HG03025 (cell line): ENCODE data around the gene CARHSP1.
"Not testable (repeated sequence)": the region's sequence is repeated elsewhere in the genome, so short reads cannot be mapped to it uniquely, and the experiment has no call there.

Experiments used
- ATAC-seq: cut with Tn5 transposase; IDR thresholded peaks from one replicate; pipeline ENCODE4 v1.9.1; 2021; ENCODE audit warnings: mild to moderate bottlenecking, moderate library complexity; ENCODE audit not compliant: unreplicated experiment, low FRiP score

CARHSP1 gene

GRCh38 chr16:8837594-8837993 is 31.2 kb downstream of the CARHSP1 start:
- ATAC-seq, result not testable (repeated sequence)

- ATAC-seq, result not testable (repeated sequence)
These were observed 32.0 kb downstream of the CARHSP1 start for GRCh38 chr16:8836797-8837196.

GRCh38 chr16:8832717-8833105 is 36.1 kb downstream of the CARHSP1 start:
- no peak for ATAC-seq

GRCh38 chr16:8831871-8832716 is 36.7 kb downstream of the CARHSP1 start:
- no peak for ATAC-seq

- ATAC-seq, result no peak
These were observed 37.4 kb downstream of the CARHSP1 start for GRCh38 chr16:8831450-8831849.

- ATAC-seq, result no peak
These were observed 40.2 kb downstream of the CARHSP1 start for GRCh38 chr16:8828541-8829165.

- no peak for ATAC-seq
These were observed 42.4 kb downstream of the CARHSP1 start for GRCh38 chr16:8826278-8826879.

- no peak for ATAC-seq
These were observed 46.4 kb downstream of the CARHSP1 start for GRCh38 chr16:8822403-8822802.

- no peak for ATAC-seq
These were observed 49.3 kb downstream of the CARHSP1 start for GRCh38 chr16:8819411-8820034.

GRCh38 chr16:8818504-8819270 is 50.1 kb downstream of the CARHSP1 start:
- ATAC-seq, result no peak

- ATAC-seq, result no peak
These were observed 51.7 kb downstream of the CARHSP1 start for GRCh38 chr16:8816967-8817655.

GRCh38 chr16:8814095-8814806 is 54.6 kb downstream of the CARHSP1 start:
- ATAC-seq, result no peak

GRCh38 chr16:8812162-8812843 is 56.5 kb downstream of the CARHSP1 start:
- ATAC-seq, result no peak

- no peak for ATAC-seq
These were observed 60.0 kb downstream of the CARHSP1 start for GRCh38 chr16:8808613-8809353.

GRCh38 chr16:8808009-8808408 is 60.8 kb downstream of the CARHSP1 start:
- no peak for ATAC-seq

- ATAC-seq, result no peak
These were observed 61.6 kb downstream of the CARHSP1 start for GRCh38 chr16:8807189-8807588.

- ATAC-seq, result no peak
These were observed 62.4 kb downstream of the CARHSP1 start for GRCh38 chr16:8806272-8806983.
